Fibroblast of skin of back (primary cell): ENCODE results near the gene NACA2. TPM values are rescaled to one million over a fixed set of nuclear protein-coding genes. Genes with fewer than 3 reads are reported as not detected.

Source experiments
- DNase-seq: peaks from one replicate; pipeline ENCODE4 v3.0.0-alpha.2; 2013
- polyA plus RNA-seq, 2 experiments: library from polyadenylated mRNA; unstranded; fragments of 120-200 nt; gene quantifications; one replicate each; pipeline ENCODE4 v1.2.1, GENCODE V29; 2013; ENCODE audit not compliant: insufficient read length in 2 of 2

The NACA2 gene
- polyA plus RNA-seq (2013, experiment 1 of 2; ENCODE audit: insufficient read length), result 1.4 TPM
- polyA plus RNA-seq (2013, experiment 2 of 2; ENCODE audit: insufficient read length), result 1.4 TPM

DNA sequence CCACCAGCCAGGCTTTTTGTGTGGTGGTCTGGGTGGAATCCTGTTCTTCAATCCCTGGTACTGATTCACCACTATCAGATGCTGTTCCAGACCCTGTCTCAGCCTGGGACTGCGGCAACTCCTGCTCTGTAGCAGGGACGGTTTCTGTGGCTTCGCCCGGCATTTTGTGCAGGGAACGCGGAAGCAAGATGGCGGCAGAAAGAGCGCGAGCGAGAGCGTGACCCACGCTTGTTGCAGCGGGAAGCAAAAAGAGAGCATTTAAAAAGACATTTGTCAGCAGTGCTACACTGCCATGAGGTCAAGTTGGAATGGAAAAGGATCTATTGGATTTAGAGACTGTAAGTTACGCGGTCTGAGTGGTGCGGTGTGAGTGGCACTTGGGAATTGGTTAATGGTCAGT, at the start of gene NACA2:
TSS of gene NACA2 (minus strand) at position 202 of the 400 bp plus-strand sequence. CDS start at position 163, 39 bp downstream.
- DNase-seq, result no peak

DNA sequence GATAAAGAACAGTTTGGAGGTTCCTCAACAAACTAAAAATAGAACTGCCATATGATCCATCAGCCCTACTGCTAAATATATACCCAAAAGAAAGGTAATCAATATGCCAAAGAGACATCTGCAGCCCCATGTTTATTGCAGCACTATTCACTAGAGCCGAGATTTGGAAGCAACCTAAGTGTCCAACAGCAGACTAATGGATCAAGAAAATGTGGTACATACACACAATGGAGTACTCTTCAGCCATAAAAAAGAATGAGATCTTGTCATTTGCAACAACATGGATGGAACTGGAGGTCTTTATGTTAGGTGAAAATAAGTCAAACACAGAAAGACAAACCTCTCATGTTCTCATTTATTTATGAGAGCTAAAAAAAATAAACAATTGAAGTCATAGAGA, 48.8 kb upstream of the NACA2 start:
- DNase-seq, result no peak

DNA sequence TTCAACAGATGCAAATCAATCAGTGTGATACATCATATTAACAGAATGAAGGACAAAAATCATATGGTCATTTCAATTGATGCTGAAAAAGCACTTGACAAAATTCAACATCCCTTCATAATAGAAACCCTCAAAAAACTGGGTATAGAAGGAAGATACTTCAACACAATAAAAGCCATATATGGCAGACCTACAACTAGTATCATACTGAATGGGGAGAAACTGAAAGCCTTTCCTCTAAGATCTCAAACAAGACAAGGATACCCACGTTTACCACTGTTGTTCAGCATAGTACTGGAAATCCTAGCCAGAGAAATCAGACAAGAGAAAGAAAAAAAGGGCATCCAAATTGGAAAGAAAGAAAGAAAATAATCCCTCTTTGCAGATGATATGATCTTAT, 47.1 kb upstream of the NACA2 start:
- DNase-seq, result no peak

DNA sequence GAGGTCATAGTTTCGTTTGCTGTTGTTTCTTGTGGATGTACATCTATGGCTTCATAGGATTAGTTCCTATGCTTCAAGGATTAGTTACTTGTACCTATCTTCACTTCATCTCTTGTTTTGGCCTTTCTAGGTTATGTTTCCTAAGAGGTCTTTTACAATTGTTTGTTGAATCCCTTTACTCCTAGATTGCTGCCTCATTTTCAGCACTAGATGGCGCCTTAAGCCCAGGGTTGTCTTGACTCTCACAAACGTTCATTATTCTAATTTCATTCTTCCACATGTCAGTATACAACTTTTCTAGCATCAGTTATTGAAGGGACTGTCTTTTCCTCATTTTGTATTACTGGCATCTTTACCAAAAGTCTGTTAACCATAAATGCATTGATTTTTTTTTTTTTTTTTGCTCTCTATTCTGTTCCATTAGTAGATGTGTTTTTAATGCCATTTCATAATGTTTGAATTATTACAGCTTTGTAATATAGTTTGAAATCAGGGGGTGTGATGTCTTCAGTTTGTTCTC, 45.0 kb upstream of the NACA2 start:
- DNase-seq, result peak; percentile 64

DNA sequence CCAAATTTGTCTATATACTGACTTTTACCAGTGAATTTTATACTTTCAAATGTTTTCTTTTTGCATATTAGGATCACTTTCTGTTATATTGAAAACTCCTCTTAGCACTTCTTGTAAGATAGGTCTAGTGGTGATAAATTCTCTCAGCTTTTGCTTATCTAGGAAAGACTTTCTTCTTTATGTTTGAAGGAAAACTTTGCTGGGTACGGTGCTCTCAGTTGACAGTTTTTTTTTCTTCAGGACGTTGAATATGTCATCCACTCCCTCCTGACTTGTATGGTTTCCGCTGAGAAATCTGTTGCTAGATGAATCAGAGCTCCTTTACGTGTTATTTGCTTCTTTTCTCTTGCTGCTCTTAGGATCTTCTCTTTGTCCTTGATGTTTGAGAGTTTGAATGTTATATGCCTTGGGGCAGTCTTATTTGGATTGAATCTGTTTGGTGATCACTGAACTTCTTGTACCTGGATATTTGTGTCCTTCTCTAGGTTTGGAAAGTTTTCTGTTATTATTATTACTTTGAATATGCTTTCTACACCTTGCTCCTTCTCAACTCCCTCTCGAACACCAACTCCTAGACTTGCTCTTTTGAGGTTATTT, 44.0 kb upstream of the NACA2 start:
- DNase-seq, result no peak

DNA sequence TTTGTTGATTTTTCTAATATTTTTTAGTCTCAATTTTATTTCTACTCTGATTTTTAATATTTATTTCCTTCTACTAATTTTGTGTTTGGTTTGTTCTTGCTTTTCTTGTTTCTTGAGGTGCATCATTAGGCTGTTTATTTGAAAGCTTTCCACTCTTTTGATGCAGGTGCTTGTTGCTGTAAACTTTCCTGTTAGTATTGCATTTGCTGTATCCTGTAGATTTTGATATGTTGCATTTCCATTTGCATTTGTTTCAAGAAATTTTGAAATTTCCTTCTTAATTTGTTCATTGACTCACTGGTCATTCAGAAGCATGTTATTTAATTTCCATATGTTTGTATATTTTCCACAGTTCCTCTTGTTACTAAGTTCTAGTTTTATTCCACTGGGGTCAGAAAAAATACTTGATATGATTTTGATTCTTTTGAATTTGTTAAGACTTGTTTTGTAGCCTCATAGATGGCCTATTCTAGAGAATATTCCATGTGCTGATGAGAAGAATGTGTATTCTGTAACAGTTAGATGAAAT, 43.1 kb upstream of the NACA2 start:
- no peak for DNase-seq

DNA sequence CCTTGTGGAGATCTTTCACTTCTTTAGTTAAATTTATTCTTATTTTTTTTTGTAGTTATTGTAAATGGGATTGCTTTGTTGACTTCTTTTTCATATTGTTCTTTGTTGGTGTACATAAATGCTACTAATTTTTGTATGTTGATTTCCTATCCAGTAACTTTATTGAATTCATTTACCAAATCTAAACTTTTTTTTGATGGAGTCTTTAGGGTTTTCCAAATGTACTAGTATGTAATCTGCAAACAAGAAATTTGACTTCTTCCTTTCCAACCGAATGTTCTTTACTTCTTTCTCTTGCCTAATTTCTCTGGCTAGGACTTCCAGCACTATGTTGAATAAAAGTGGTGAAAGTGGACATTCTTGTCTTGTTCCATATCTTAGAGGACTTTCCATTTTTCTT, 41.8 kb upstream of the NACA2 start:
- no peak for DNase-seq

DNA sequence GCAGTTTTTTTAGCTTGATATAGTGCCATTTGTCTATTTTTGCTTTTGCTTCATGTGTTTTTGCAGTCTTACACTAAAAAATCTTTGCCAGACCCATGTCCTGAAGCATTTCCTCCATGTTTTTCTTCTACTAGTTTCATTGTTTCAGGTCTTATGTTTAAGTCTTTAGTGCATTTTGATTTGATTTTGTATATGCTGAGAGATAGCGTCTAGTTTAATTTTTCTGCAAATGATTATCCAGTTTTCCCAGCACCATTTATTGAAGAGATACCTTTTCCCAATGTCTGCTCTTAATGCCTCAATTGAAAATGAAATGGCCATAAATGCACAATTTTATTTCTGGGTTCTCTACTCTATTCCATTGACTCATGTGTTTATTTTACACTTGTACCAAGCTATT, 40.8 kb upstream of the NACA2 start:
- DNase-seq, result no peak

DNA sequence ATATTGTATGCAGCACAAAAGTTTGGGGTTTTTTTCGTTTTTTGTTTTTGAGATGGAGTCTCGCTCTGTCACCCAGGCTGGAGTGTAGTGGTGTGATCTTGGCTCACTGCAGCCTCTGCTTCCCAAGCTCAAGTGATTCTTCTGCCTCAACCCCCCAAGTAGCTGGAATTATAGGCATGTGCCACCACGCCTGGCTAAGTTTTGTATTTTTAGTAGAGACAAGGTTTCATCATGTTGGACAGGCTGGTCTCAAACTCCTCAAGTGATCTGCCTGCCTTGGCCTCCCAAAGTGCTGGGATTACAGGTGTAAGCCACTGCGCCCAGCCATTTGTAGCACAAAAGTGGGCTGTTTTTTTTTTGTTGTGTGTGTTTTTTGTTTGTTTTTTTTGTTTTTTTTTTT, 37.1 kb upstream of the NACA2 start:
- DNase-seq, result peak; percentile 18

DNA sequence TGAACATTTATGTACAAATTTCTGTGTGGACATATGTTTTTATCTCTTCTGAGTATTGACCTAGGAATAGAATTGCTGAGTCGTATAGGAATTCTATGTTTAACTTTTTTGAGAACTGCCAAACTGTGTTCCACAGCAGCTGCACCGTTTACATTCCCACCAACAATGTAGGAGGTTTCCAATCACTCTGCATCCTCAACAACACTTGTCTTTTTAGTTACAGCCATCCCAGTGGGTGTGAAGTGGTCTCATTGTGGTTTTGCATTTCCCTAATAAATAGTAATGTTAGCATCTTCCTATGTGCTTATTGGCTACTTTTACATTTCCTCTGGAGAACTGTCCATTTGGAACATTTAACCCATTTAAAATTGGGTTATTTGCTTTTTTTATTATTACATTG, 36.6 kb upstream of the NACA2 start:
- no peak for DNase-seq

DNA sequence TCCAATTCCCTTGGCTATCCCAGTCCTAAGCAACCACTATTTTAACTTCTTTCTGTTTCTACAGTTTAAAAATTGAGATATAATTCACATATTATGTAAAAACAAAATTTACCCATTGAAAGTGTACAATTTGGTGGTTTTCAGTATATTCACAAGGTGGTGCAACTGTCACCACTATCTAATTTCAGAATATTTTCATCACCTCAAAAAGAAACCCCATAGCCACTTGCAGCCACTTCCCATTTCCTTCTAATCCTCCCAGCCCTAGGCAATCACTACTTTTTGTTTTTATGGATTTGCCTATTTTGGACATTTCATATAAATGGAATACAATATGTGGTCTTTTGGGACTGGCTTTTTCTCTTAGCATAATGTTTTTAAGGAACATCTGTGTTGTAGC, 36.1 kb upstream of the NACA2 start:
- no peak for DNase-seq

DNA sequence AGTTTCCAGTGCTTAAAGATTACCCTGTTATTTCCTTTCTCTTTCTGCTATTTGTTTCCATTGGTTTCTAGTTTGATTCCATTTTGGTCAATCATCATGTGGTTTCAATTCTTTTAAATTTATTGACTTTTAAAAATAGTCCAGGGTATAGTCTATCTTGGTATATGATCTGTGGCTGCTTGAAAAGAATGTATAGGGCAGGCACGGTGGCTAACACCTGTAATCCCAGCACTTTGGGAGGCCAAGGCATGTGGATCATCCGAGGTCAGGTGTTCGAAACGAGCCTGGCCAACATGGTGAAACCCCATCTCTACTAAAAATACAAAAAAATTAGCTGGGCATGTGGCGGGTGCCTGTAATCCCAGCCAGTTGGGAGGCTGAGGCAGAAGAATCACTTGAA, 34.5 kb upstream of the NACA2 start:
- no peak for DNase-seq

DNA sequence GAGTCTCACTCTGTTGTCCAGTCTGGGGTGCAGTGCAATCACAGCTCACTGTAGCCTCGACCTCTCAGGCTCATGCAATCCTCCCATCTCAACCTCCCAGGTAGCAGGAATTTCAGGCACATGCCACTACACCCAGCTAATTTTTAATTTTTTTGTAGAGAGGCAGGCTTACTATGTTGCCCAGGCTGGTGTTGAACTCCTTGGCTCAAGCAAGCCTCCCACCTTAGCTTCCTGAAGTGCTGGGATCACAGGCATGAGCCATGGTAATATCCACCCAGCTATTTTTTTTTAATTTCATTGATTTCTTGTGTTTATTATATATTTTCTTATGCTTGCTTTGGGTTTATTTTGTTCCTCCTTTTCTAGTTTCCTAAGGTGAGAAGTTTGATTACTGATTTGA, 33.9 kb upstream of the NACA2 start:
- DNase-seq, result no peak

DNA sequence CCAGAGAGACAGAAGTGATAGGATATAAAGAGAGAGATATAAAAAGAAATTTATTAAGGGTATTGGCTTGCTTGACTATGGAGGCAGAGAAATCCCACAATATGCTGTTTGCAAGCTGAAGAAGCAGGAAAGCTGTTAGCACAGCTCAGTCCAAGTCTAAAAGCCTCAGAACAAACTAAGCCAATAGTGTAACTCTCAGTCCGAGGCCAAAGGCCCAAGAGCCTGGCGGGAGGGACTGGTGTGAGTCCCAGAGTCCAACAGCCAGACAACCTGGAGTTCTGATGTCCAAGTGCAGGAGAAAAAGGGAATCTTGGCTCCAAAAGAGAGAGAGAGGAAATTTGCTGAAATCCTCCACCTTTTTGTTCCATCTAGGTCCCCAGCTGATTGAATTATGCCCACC, 30.3 kb upstream of the NACA2 start:
- DNase-seq, result no peak

DNA sequence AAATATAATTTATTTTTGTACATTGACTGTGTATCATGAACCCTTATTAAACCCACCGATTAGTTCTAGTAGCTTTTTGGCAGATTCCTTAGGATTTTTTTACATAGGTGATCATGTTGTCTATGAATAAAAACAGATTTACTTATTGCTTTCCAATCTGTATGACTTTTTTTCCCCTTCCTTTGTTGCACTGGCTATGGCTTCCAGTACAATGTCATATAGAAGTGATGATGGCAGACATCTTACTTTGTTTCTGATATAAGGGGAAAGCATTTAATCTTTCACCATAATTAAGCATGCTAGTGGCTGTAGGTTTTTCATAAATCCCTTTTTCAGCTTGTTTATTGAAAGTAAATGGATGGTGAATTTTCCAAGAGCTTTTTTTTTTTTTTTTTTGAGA, 28.9 kb upstream of the NACA2 start:
- no peak for DNase-seq

DNA sequence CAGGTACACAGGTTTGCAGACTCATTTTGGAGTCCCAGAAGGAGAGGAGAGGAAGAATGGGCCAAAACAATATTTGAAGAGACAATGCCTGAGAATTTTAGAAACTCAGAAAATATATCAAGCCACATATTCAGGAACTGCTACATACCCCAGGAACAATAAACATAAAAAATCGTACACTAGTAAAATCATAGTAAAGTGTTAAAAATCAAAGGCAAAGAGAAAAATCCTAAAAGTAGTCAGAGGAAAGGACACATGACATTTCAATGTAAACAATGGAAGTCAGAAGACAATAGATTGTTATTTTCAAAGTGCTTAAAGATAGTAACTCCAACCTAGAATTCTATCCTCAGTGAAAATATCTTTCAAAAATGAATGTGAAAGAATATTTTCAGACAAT, 28.5 kb upstream of the NACA2 start:
- DNase-seq, result peak; percentile 2

DNA sequence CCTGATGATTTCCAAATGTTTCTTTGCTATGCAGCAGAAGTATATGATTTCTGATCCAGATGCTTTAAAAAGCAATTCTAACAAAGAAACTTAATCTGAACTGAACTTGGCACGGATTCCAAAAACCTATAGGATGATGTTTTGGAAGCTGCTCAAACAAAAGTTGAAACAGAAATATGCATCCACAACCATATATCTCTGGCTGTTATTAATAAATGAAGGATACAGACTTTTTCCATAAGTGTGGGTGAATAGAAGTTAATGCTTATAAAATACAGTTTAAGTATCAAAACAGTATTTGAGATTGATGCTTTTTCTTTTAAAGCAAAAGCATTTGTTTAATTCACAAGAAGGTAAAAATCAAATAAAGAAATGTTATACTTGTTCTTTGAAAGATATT, 27.9 kb upstream of the NACA2 start:
- no peak for DNase-seq

DNA sequence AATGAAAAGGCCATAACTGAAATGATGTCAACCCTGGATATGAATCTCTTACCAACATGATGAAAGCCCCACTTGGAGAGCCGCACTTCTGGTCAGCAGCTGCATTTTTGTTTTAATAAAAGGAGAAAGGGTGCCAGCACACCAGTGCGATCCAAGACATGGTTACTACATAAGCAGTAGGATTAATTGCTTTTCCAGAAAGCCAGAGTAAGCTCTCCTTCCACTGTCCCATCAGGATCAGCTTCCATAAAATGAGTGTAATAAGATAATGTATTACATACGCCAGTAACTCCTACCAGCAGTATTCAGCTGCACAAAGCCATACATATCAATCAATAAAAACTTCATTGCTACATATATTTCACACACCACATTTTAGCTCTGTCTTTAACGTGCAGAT, 26.3 kb upstream of the NACA2 start:
- no peak for DNase-seq

DNA sequence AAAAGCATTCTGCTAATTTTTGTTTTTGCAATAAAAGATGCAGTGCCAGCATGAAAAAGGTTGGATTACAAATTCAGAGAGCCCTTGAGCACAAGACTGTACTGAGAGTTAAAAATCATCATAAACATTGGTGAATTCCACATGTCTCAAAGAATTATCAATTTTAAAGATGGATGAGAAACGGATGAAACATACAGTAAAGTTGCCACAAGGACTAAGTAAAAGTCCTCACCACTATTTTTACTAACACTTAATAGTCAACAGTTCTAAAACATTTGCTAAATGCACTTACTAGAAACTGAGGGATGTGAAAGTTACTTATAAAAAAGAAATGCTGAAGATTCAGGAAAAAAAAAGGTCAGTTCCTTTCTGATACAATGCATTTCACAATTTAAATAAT, 25.8 kb upstream of the NACA2 start:
- no peak for DNase-seq

DNA sequence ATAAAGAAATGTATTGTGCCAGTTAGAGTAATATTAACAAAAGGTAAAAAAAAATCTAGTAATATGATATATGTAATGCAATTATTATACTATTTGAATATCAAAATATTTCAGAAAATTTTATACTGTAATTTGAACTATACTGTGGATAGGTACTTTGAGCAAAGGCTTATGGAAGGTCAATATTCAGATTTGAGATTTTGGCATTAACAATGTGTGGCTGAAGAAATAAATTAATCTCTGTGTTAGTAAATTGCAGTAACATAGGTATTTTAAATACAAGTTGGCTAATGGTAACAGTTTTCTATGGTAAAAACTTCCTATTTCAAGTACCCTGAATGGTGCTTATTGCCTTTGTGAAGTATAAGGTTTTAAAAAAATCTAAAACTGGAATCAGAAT, 23.2 kb upstream of the NACA2 start:
- DNase-seq, result no peak

DNA sequence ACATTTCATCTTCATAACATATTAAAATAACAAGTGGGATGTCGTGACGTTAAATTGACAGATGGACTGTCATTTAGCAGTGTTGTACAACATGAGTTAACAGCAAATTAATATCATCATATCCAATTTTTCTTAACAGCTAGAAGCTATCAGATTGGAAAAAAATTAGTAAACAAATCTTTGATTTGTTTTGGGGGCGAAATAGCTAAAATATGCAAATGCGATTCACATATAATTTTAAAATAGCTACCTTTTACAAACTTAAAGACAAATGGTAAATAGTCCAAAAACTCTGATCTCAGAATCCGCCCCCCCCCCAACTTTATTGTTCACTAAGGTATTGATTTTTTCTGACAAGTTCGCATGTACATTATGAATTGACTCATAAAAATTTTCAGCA, 20.3 kb upstream of the NACA2 start:
- no peak for DNase-seq

DNA sequence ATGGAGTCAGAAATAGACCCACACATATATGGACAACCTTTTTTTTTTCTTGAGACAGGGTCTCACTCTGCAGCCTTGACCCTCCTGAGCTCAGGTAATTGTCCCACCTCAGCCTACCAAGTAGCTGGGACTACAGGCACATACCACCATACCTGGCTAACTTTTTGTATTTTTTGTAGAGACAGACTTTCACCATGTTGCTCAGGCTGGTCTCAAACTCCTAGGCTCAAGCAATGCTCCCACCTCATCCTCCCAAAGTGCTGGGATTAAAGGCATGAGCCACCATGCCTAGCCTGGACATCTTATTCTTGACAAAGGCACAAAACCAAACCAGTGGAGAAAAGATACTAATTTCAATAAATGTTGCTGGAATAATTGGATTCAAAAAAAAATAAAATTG, 14.7 kb upstream of the NACA2 start:
- DNase-seq, result no peak

DNA sequence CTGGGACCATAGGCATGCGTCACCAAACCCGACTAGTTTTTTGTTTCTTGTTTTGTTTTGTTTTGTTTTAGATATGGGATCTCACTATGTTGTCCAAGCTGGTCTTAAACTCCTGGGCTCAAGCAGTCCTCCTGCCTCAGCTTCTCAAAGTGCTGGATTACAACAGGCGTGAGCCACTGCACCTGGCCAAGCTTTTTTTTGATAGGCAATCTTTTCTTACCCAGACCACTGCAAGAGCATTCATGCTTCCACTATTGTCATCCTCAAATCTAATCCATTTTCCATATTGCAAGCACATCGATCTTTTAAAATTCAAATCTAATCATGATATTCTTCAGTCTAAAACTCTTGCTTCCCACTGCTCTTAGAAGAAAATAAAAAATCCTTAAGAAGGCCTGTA, 10.3 kb upstream of the NACA2 start:
- no peak for DNase-seq

DNA sequence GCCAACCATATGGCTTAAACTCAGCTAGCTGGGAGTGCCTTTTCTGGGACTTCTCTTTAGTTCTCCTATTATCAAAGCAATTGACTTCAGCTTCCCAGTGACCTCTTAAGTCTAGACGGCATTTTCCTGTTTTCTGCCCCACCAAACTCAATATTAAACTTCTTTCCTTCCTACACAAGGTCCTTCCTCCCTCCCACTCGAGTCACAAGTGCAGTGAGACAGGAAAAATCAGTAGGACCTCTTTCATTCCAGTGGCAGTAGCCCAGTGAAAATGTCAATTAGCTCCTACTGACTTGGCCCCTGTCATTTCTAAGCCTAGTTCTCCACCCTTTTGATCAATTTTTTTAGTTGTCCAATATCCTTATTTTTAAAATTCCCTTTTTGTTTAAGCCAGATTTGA, 9.6 kb upstream of the NACA2 start:
- DNase-seq, result no peak

DNA sequence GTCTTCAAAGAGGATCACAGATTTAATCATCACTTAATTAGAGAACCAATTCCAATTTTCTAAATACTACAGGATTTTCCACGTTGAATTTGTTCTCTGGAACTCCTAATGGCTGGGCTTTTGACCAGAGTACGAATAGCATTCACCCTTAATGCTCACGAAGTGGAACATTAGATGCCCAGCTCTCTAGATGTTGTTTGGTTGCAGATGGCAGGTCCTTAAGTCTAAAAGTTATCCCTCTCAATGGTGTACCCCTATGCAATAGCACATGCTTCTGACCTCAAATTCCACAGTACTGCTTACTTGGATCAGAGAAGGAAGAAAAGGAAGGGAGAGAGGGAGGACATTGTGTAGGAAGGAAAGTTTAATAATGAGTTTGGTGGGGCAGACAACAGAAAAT, 8.6 kb upstream of the NACA2 start:
- no peak for DNase-seq
